Kidney epithelial cell (primary cell): Measurements from ENCODE around the gene TBC1D4. TPM values are rescaled to one million over a fixed set of nuclear protein-coding genes. Genes with fewer than 3 reads are reported as not detected.

Source experiments
- DNase-seq: peaks from one replicate; pipeline ENCODE4 v3.0.0-alpha.2; 2010; ENCODE audit warnings: low read depth
- H3K27me3 ChIP-seq: 2 replicates; pipeline ENCODE4 v1.6.0; 2011; ENCODE audit warnings: low read length; ENCODE audit not compliant: control insufficient read depth, insufficient read depth
- H3K36me3 ChIP-seq: 2 replicates; pipeline ENCODE4 v1.5.1; 2011; ENCODE audit warnings: low read length; ENCODE audit not compliant: control insufficient read depth, insufficient read depth
- H3K4me3 ChIP-seq: 2 replicates; pipeline ENCODE4 v1.5.1; 2011; ENCODE audit warnings: low read depth, mild to moderate bottlenecking, control low read depth, low read length
- total RNA-seq: library from RNA; depleted of rRNA; stranded (reverse); fragments of >200 nt; gene quantifications from 2 replicates; pipeline ENCODE4 v1.2.3, GENCODE V29; 2015
- TF ChIP-seq, protein P1 (sequence below): IDR thresholded peaks from 2 replicates; pipeline ENCODE4 v1.5.1; 2011; ENCODE audit warnings: mild to moderate bottlenecking, moderate library complexity, low read length, control low read depth, inconsistent platforms; ENCODE audit not compliant: insufficient read depth, poor library complexity, severe bottlenecking

The TBC1D4 gene
- total RNA-seq, 1 donor from 2014 or later: 8.6 TPM

DNA sequence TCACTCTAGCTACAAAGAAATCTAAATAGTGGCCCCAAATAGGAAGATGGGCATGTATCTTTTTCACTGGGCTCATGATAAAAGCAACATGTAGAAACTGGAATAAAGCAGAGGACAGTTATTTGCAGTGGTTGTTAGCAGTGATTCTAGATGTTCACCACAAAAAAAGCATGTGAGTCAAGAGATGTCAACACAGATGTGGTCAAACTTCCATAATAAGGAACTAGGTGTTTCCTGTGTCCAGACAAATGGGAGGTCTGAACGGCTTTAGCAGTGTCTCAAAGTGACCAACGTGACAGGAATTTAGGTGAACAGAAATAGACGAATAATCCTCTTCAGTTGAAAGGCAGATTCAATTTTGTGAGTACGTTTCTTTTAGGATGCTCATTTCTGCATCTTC, 162.7 kb downstream of the TBC1D4 start:
- TF ChIP-seq, protein P1, sequence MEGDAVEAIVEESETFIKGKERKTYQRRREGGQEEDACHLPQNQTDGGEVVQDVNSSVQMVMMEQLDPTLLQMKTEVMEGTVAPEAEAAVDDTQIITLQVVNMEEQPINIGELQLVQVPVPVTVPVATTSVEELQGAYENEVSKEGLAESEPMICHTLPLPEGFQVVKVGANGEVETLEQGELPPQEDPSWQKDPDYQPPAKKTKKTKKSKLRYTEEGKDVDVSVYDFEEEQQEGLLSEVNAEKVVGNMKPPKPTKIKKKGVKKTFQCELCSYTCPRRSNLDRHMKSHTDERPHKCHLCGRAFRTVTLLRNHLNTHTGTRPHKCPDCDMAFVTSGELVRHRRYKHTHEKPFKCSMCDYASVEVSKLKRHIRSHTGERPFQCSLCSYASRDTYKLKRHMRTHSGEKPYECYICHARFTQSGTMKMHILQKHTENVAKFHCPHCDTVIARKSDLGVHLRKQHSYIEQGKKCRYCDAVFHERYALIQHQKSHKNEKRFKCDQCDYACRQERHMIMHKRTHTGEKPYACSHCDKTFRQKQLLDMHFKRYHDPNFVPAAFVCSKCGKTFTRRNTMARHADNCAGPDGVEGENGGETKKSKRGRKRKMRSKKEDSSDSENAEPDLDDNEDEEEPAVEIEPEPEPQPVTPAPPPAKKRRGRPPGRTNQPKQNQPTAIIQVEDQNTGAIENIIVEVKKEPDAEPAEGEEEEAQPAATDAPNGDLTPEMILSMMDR: no peak
- Histone ChIP-seq H3K27me3 (no peaks in the 10 kb centered on the region), H3K4me3 (no peak overlapping the region), H3K36me3 (no peaks in the 10 kb centered on the region)
- DNase-seq: no peak

DNA sequence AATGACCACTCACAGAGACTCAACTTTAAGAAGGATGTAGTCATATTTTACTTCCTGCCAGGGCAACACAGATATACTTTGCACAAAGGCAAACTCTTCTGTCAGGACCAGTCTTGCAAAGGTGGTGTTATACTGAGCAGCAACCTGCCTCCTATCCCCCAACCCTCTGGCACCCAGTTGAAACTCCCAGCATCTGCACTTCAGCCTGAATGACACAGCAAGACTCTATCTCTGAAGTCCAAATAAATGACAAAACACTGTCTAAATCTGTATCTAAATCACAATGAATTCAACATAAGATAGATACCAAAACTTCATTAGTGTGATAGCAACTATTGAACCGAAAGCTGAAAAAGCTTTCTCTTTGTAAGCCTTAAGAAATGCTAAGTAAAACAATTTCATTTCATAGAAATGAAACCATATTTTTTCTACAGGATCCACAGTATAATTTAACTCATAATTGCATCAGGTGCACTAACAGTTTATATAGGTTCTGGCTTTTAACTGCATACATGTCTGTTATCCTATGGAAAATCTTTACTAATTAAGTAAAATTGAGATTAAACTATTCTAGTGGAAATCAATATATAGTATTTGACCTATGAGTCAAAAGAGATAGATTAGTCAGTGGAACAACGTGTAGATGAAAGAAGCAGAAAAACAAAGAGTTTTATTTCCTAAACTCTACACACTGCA, 163.7 kb downstream of the TBC1D4 start:
- no peaks in the 10 kb centered on the region for H3K27me3 ChIP-seq
- no peak for DNase-seq
- TF ChIP-seq, protein P1: no peak

DNA sequence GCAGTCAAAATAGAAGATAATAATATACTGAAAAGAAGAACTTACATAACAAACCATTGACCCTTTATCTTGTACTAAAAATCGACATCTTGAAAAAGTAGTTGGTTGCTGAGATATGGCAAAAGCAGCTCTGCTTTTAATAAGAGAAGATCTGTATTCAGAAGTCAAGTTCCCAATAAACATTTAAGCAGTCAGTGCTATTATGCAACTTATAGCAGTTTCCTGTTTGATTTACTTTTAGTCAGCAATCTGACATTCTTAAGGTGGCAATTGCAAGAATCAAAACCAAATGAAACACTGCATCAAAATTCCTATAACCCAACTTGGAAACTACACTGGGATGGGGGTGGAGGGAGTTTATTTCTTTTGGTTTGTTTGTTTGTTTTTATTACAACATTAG, 165.5 kb downstream of the TBC1D4 start:
- TF ChIP-seq, protein P1: no peak
- DNase-seq: no peak
- Histone ChIP-seq H3K27me3 (no peaks in the 10 kb centered on the region), H3K4me3 (no peak overlapping the region), H3K36me3 (no peaks in the 10 kb centered on the region)

More for the DNA sequence above, 163.7 kb downstream of the TBC1D4 start:
- Histone ChIP-seq H3K36me3 (no peaks in the 10 kb centered on the region), H3K4me3 (no peak overlapping the region)

DNA sequence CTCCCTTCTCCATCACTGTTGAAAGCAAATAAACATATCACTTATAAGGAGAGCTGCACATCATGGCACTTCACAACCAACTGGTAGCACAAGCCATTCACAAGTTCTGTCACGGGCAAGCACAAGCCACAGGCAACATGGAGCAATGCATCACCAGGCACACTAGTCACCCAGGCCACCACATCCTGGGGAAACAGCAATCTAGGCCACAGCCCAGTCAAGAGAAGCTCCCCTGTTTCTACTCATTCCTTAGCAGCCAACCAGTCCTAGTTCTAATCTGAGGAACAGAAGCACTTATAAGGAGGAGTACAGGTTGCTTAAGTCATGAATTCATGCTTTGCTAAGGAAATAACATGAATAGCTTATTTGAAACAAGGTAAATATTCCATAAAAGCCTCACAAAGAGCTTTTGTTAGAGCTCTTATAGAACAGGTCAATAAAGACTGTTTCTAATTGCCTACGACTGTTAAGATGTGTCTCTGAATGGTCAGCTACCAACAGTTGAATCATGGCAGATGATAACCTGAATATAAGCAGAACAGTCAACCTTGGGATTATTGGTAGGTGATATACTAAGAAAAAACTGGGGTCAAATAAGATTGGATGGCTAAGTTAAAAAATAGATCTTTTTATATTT, 169.0 kb downstream of the TBC1D4 start:
- DNase-seq: no peak
- Histone ChIP-seq H3K4me3 (no peak overlapping the region), H3K27me3 (no peaks in the 10 kb centered on the region), H3K36me3 (no peaks in the 10 kb centered on the region)
- TF ChIP-seq, protein P1: no peak

DNA sequence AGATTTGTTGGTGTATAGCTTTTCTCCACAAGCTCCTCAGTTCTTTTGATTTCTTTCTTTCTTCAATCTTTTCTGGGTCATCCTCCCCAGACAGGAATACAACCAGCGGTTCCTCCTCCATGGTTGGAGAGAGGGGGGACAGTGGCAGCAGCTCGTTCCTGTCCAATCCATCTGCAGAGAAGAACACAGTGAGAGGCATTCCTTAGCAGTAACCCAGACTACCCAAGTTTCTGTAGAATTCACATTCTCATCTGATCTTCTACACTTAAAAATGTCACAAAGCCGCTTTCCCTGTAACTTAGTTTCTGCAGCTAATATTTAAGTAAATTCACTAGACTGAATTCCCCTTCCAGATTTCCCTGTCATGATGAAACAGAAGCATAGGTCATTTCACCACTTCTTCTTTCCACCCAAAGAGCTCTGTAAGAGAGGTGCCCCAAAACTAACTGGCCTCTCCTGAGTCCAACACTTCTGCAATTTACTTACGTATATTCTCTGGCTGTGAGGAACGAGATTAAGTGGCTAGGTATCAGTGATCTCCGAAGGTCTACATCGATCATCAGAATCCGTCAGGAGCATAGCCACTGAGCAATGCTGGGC, 171.9 kb downstream of the TBC1D4 start:
- TF ChIP-seq, protein P1: no peak
- H3K36me3 ChIP-seq: no peaks in the 10 kb centered on the region

More for the DNA sequence above, 171.9 kb downstream of the TBC1D4 start:
- DNase-seq: no peak
- Histone ChIP-seq H3K27me3 (no peaks in the 10 kb centered on the region), H3K4me3 (no peak overlapping the region)
